Keratinocyte (primary cell): Measurements from ENCODE around the gene ISYNA1. TPM values are rescaled to one million over a fixed set of nuclear protein-coding genes. Genes with fewer than 3 reads are reported as not detected.

ENCODE experiments used
- DNase-seq: peaks from one replicate; pipeline ENCODE4 v3.0.0-alpha.2; 2011; ENCODE audit warnings: low read depth, missing footprints, low spot score
- FAIRE-seq: peaks from 2 replicates; lab custom pipeline; 2011; peaks lifted over from hg19 to GRCh38; lab: Jason Lieb, UNC
- H2AFZ ChIP-seq: 2 replicates; pipeline ENCODE4 v1.6.0; 2012; ENCODE audit warnings: low read length, control low read depth, inconsistent platforms; ENCODE audit not compliant: control insufficient read depth
- H3K27ac ChIP-seq: 2 replicates; pipeline ENCODE4 v1.5.1; 2011; ENCODE audit warnings: low read length; ENCODE audit not compliant: control insufficient read depth, insufficient read depth
- H3K27me3 ChIP-seq: 3 replicates; pipeline ENCODE4 v1.6.0; 2011; ENCODE audit warnings: low read length; ENCODE audit not compliant: control insufficient read depth, insufficient read depth; ENCODE audit errors: extremely low read depth
- H3K36me3 ChIP-seq, 2 experiments: 2 replicates in 1 of 2; 3 replicates in 1 of 2; pipeline ENCODE4 v1.5.1; 2011; ENCODE audit warnings: low read length in 2 of 2, mild to moderate bottlenecking in 1 of 2; ENCODE audit not compliant: control insufficient read depth in 2 of 2, insufficient read depth in 2 of 2; ENCODE audit errors: extremely low read depth in 1 of 2
- H3K4me1 ChIP-seq: 3 replicates; pipeline ENCODE4 v1.5.1; 2011; ENCODE audit warnings: low read length; ENCODE audit not compliant: control insufficient read depth, insufficient read depth; ENCODE audit errors: extremely low read depth
- H3K4me2 ChIP-seq: 3 replicates; pipeline ENCODE4 v1.6.0; 2011; ENCODE audit warnings: low read depth, low read length; ENCODE audit not compliant: control insufficient read depth, insufficient read depth; ENCODE audit errors: extremely low read depth
- H3K4me3 ChIP-seq, 3 experiments: fragments of 200-600 bp in 1 of 3; sonication (generic) in 1 of 3; 2 replicates in 2 of 3; 3 replicates in 1 of 3; pipeline ENCODE4 v1.5.1; 2011 to 2016; ENCODE audit warnings: low read length in 3 of 3, mild to moderate bottlenecking in 3 of 3, control low read depth in 2 of 3, inconsistent platforms in 1 of 3, low read depth in 1 of 3, mixed read lengths in 1 of 3, mixed run types in 1 of 3, moderate library complexity in 1 of 3; ENCODE audit not compliant: control insufficient read depth in 2 of 3, insufficient read depth in 2 of 3; ENCODE audit errors: extremely low read depth in 1 of 3
- H3K79me2 ChIP-seq: 2 replicates; pipeline ENCODE4 v1.6.0; 2012; ENCODE audit warnings: low read length; ENCODE audit not compliant: control insufficient read depth, insufficient read depth
- H3K9ac ChIP-seq: 3 replicates; pipeline ENCODE4 v1.6.0; 2011; ENCODE audit warnings: low read length; ENCODE audit not compliant: control insufficient read depth, insufficient read depth; ENCODE audit errors: extremely low read depth
- H3K9me1 ChIP-seq: 3 replicates; pipeline ENCODE4 v1.6.0; 2011; ENCODE audit warnings: low read length; ENCODE audit not compliant: control insufficient read depth, insufficient read depth; ENCODE audit errors: extremely low read depth
- H3K9me3 ChIP-seq: 2 replicates; pipeline ENCODE4 v1.5.1; 2012; ENCODE audit warnings: low read depth, low read length; ENCODE audit not compliant: control insufficient read depth
- H4K20me1 ChIP-seq: 3 replicates; pipeline ENCODE4 v1.6.0; 2011; ENCODE audit warnings: low read length; ENCODE audit not compliant: control insufficient read depth, insufficient read depth; ENCODE audit errors: extremely low read depth
- CTCF ChIP-seq, 3 experiments: IDR thresholded peaks in 1 of 3; conservative IDR thresholded peaks in 1 of 3; optimal IDR thresholded peaks in 1 of 3; 2 replicates in 2 of 3; 3 replicates in 1 of 3; pipeline versions ENCODE3 to v1.5.1; 2011; ENCODE audit warnings: low read length in 3 of 3, mild to moderate bottlenecking in 3 of 3, moderate library complexity in 2 of 3, control low read depth in 1 of 3, inconsistent platforms in 1 of 3; ENCODE audit not compliant: insufficient read depth in 2 of 3; ENCODE audit errors: extremely low read depth in 1 of 3
- EZH2 ChIP-seq: IDR thresholded peaks from one replicate; pipeline ENCODE4 v1.6.1; 2012; ENCODE audit warnings: inconsistent platforms, mild to moderate bottlenecking, low read length, moderate library complexity
- dilution Hi-C: fragments of 300-500 bp; cut with MboI; formaldehyde crosslinking; loops from one replicate; pipeline ENCODE4 v1.7.0; 2020; ENCODE audit warnings: low sequenced_read_pairs; ENCODE audit not compliant: extremely low pct_ligation_motif_present
- polyA plus RNA-seq, 5 experiments: library from polyadenylated mRNA; depleted of rRNA in 3 of 5; stranded (reverse) in 3 of 5; stranded (forward) in 1 of 5; unstranded in 1 of 5; fragments of >200 nt; gene quantifications; 1 replicate in 1 of 5; 2 replicates in 3 of 5; 3 replicates in 1 of 5; pipeline versions ENCODE4 v1.2.1 to v1.2.3, GENCODE V29; 2011 to 2012; ENCODE audit warnings: missing spikeins in 2 of 5, low read depth in 1 of 5, low replicate concordance in 1 of 5

ISYNA1 gene
- polyA plus RNA-seq, 1 donor (not counting 4 experiments of a cell fraction or from before 2014, with no cell fraction given): 3.5 TPM

- no peaks in the 10 kb centered on the region for H3K27me3 ChIP-seq
- no peaks in the 10 kb centered on the region for H3K9me1 ChIP-seq
- H3K4me3 ChIP-seq: no peak overlapping the region
- peaks cover 7% of the 10 kb centered on the region for H3K4me1 ChIP-seq
- DNase-seq (no peak), FAIRE-seq (no peak)
- no peak overlapping the region for H3K4me2 ChIP-seq
- peaks cover 61% of the 10 kb centered on the region for H3K79me2 ChIP-seq
- dilution Hi-C loops: no loop called here
- H3K27ac ChIP-seq: no peak overlapping the region
- TF ChIP-seq EZH2 (no peak), CTCF (optimal IDR thresholded peaks at IDR 0.05 in 1 of 3, IDR thresholded peaks at IDR 0.05 in 1 of 3, conservative IDR thresholded peaks at IDR 0.05 in 1 of 3; ENCODE audit: extremely low read depth in 1 of 3, insufficient read depth in 2 of 3, low read length in 3 of 3) (peak; percentile 73 to 81 (median 79))
- H3K9ac ChIP-seq: no peak overlapping the region
- peaks cover 22 to 29% of the 10 kb centered on the region in 2 experiments for H3K36me3 ChIP-seq
- H2AFZ ChIP-seq: no peak overlapping the region
- H3K9me3 ChIP-seq: no peaks in the 10 kb centered on the region
- peaks cover 36% of the 10 kb centered on the region for H4K20me1 ChIP-seq
Observed at GRCh38 chr19:18469069-18469846, 31.3 kb upstream of the ISYNA1 start.

GRCh38 chr19:18468517-18468916 is 30.6 kb upstream of the ISYNA1 start:
- Histone ChIP-seq H3K9me1 (no peaks in the 10 kb centered on the region), H3K36me3 (peaks cover 22 to 29% of the 10 kb centered on the region in 2 experiments), H3K79me2 (peaks cover 54% of the 10 kb centered on the region), H2AFZ (no peak overlapping the region), H3K4me2 (no peak overlapping the region), H4K20me1 (peaks cover 35% of the 10 kb centered on the region), H3K4me1 (peaks cover 7% of the 10 kb centered on the region), H3K9ac (no peak overlapping the region), H3K9me3 (no peaks in the 10 kb centered on the region), H3K27me3 (no peaks in the 10 kb centered on the region), H3K27ac (no peak overlapping the region), H3K4me3 (no peak overlapping the region)
- TF ChIP-seq CTCF (optimal IDR thresholded peaks at IDR 0.05 in 1 of 3, IDR thresholded peaks at IDR 0.05 in 1 of 3, conservative IDR thresholded peaks at IDR 0.05 in 1 of 3; ENCODE audit: extremely low read depth in 1 of 3, insufficient read depth in 2 of 3, low read length in 3 of 3) (no peak), EZH2 (no peak)
- no peak for DNase-seq
- dilution Hi-C loops: no loop called here
- no peak for FAIRE-seq
